ENCODE measurements around the gene YES1.

- TF ChIP-seq EGR1 (IDR thresholded peaks at IDR 0.05; ENCODE audit: low read depth): no peak
- no peak for TF ChIP-seq FOSL1 (IDR thresholded peaks at IDR 0.05; ENCODE audit: low read depth)
- no peak for TF ChIP-seq RAD21 (IDR thresholded peaks at IDR 0.05; ENCODE audit: low read depth)
- no peak for TF ChIP-seq EZH2phosphoT487 (IDR thresholded peaks at IDR 0.05; ENCODE audit: borderline replicate concordance)
- no peak for TF ChIP-seq CTCF (IDR thresholded peaks at IDR 0.05 in 2 of 3, conservative IDR thresholded peaks at IDR 0.05 in 1 of 3; ENCODE audit: borderline replicate concordance in 1 of 3, insufficient read depth in 1 of 3, low read depth in 2 of 3, low read length in 2 of 3)
- TF ChIP-seq SIN3A (IDR thresholded peaks at IDR 0.05; ENCODE audit: low read depth): no peak
- TF ChIP-seq POLR2AphosphoS5 (IDR thresholded peaks at IDR 0.05; ENCODE audit: low read depth, low read length): no peak
- TF ChIP-seq SP1 (IDR thresholded peaks at IDR 0.05; ENCODE audit: low read depth): no peak
- TF ChIP-seq, protein P1, sequence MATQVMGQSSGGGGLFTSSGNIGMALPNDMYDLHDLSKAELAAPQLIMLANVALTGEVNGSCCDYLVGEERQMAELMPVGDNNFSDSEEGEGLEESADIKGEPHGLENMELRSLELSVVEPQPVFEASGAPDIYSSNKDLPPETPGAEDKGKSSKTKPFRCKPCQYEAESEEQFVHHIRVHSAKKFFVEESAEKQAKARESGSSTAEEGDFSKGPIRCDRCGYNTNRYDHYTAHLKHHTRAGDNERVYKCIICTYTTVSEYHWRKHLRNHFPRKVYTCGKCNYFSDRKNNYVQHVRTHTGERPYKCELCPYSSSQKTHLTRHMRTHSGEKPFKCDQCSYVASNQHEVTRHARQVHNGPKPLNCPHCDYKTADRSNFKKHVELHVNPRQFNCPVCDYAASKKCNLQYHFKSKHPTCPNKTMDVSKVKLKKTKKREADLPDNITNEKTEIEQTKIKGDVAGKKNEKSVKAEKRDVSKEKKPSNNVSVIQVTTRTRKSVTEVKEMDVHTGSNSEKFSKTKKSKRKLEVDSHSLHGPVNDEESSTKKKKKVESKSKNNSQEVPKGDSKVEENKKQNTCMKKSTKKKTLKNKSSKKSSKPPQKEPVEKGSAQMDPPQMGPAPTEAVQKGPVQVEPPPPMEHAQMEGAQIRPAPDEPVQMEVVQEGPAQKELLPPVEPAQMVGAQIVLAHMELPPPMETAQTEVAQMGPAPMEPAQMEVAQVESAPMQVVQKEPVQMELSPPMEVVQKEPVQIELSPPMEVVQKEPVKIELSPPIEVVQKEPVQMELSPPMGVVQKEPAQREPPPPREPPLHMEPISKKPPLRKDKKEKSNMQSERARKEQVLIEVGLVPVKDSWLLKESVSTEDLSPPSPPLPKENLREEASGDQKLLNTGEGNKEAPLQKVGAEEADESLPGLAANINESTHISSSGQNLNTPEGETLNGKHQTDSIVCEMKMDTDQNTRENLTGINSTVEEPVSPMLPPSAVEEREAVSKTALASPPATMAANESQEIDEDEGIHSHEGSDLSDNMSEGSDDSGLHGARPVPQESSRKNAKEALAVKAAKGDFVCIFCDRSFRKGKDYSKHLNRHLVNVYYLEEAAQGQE (IDR thresholded peaks at IDR 0.05; ENCODE audit: low read depth): no peak
Measured at GRCh38 chr18:848062-848861, 36.2 kb upstream of the YES1 start.
